Left lobe of liver (tissue), 1 donor: ENCODE measurements around the gene MED29. TPM values are rescaled to one million over a fixed set of nuclear protein-coding genes. Genes with fewer than 3 reads are reported as not detected.

ENCODE experiments used
- total RNA-seq: library from RNA; stranded (reverse); gene quantifications from one replicate; pipeline ENCODE4 v1.2.1, GENCODE V29; 2021
- donor health status: DM: no; HTN: yes; CAD: no.

The MED29 gene
- total RNA-seq, 1 donor from 2014 or later, result 19.2 TPM

Other genes starting within 250 kb of the MED29 start
- gene NCCRP1, start 194.4 kb upstream of the MED29 start, total RNA-seq, result 0.08 TPM
- 1.6 TPM for gene SYCN, start 187.1 kb upstream of the MED29 start, total RNA-seq
- not detected for gene IFNL3, start 146.4 kb upstream of the MED29 start, total RNA-seq
- not detected for gene IFNL4, start 142.5 kb upstream of the MED29 start, total RNA-seq
- gene IFNL2, start 123.0 kb upstream of the MED29 start, total RNA-seq, result not detected
- gene IFNL1, start 95.0 kb upstream of the MED29 start, total RNA-seq, result not detected
- gene LRFN1, start 70.5 kb upstream of the MED29 start, total RNA-seq, result 0.78 TPM
- 11.3 TPM for gene GMFG, start 55.3 kb upstream of the MED29 start, total RNA-seq
- 30.1 TPM for gene SAMD4B, start 49.0 kb upstream of the MED29 start, total RNA-seq
- gene PAF1, start 272 bp upstream of the MED29 start, total RNA-seq, result 21.3 TPM
- 44.0 TPM for gene ZFP36, start 15.5 kb downstream of the MED29 start, total RNA-seq
- gene PLEKHG2, start 21.3 kb downstream of the MED29 start, total RNA-seq, result 3.8 TPM
- 668 TPM for gene RPS16, start 44.6 kb downstream of the MED29 start, total RNA-seq
- 57.0 TPM for gene SUPT5H, start 54.2 kb downstream of the MED29 start, total RNA-seq
- 31.7 TPM for gene TIMM50, start 89.5 kb downstream of the MED29 start, total RNA-seq
- gene DLL3, start 107.6 kb downstream of the MED29 start, total RNA-seq, result not detected
- gene SELENOV, start 123.8 kb downstream of the MED29 start, total RNA-seq, result not detected
- 0.43 TPM for gene EID2B, start 141.5 kb downstream of the MED29 start, total RNA-seq
- gene EID2, start 148.8 kb downstream of the MED29 start, total RNA-seq, result 6.6 TPM
- gene LGALS13, start 211.1 kb downstream of the MED29 start, total RNA-seq, result not detected